ENCODE results near the gene GRK3.
A peak's percentile ranks its signal among the peaks of the same experiment; 100 is the strongest.
"Not testable (repeated sequence)": the region's sequence is repeated elsewhere in the genome, so short reads cannot be mapped to it uniquely, and the experiment has no call there.

GRK3 gene

GRCh38 chr22:25564320-25564978 lies at the start of gene GRK3:
Gene GRK3, plus strand, starts transcription at chr22:25564675. Its CDS starts 366 bp downstream, at chr22:25565041.
- peak; percentile 9 for DNase-seq (ENCODE audit: low read depth)

- no peak for DNase-seq (ENCODE audit: low read depth)
These were observed 46.3 kb upstream of the GRK3 start for GRCh38 chr22:25518000-25518663.

GRCh38 chr22:25525376-25525775 lies 39.1 kb upstream of the GRK3 start:
- no peak for DNase-seq (ENCODE audit: low read depth)

GRCh38 chr22:25525804-25526584 lies 38.5 kb upstream of the GRK3 start:
- DNase-seq (ENCODE audit: low read depth): not testable (repeated sequence)

GRCh38 chr22:25527016-25527415 lies 37.5 kb upstream of the GRK3 start:
- DNase-seq (ENCODE audit: low read depth): not testable (repeated sequence)

- not testable (repeated sequence) for DNase-seq (ENCODE audit: low read depth)
These were observed 36.4 kb upstream of the GRK3 start for GRCh38 chr22:25528068-25528467.

GRCh38 chr22:25529059-25529458 lies 35.4 kb upstream of the GRK3 start:
- not testable (repeated sequence) for DNase-seq (ENCODE audit: low read depth)

GRCh38 chr22:25529541-25530137 lies 34.8 kb upstream of the GRK3 start:
- DNase-seq (ENCODE audit: low read depth): not testable (repeated sequence)

GRCh38 chr22:25531677-25532076 lies 32.8 kb upstream of the GRK3 start:
- DNase-seq (ENCODE audit: low read depth): not testable (repeated sequence)

- DNase-seq (ENCODE audit: low read depth): no peak
These were observed 29.8 kb upstream of the GRK3 start for GRCh38 chr22:25534724-25535123.

GRCh38 chr22:25536589-25536988 lies 27.9 kb upstream of the GRK3 start:
- no peak for DNase-seq (ENCODE audit: low read depth)

- DNase-seq (ENCODE audit: low read depth): no peak
These were observed 24.1 kb upstream of the GRK3 start for GRCh38 chr22:25540166-25540907.

GRCh38 chr22:25540908-25541660 lies 23.4 kb upstream of the GRK3 start:
- no peak for DNase-seq (ENCODE audit: low read depth)

GRCh38 chr22:25542191-25542590 lies 22.3 kb upstream of the GRK3 start:
- DNase-seq (ENCODE audit: low read depth): no peak

GRCh38 chr22:25542720-25543402 lies 21.6 kb upstream of the GRK3 start:
- no peak for DNase-seq (ENCODE audit: low read depth)

- DNase-seq (ENCODE audit: low read depth): no peak
These were observed 19.3 kb upstream of the GRK3 start for GRCh38 chr22:25545146-25545545.

- DNase-seq (ENCODE audit: low read depth): no peak
These were observed 18.8 kb upstream of the GRK3 start for GRCh38 chr22:25545672-25546071.

- DNase-seq (ENCODE audit: low read depth): no peak
These were observed 18.2 kb upstream of the GRK3 start for GRCh38 chr22:25546242-25546641.

GRCh38 chr22:25546751-25547150 lies 17.7 kb upstream of the GRK3 start:
- no peak for DNase-seq (ENCODE audit: low read depth)

GRCh38 chr22:25548866-25549464 lies 15.5 kb upstream of the GRK3 start:
- DNase-seq (ENCODE audit: low read depth): no peak

All from activated T-helper 9 cell treated with anti-CD3 and anti-CD28 coated beads, Interleukin-2, amount 50 U/mL, for 16 hours (primary cell).